ENCODE results near the gene TMEM201.

The TMEM201 gene

DNA sequence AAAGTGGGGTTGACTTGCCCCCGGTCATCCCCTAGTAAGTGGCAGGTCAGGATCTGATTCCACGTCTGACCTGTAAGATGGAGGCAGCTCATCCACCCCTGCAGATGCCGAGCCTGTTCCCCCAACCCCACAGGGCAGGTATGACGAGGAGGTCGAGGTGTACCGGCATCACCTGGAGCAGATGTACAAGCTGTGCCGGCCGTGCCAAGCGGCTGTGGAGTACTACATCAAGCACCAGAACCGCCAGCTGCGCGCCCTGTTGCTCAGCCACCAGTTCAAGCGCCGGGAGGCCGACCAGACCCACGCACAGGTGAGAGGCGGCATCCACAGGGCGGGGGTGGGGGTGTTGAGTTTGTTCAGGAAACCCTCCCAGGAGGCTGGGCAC is 9.6 kb downstream of the TMEM201 start:
- H3K27me3 ChIP-seq (ENCODE audit: insufficient read depth, low read depth), result no peaks in the 10 kb centered on the region
- no peak overlapping the region for H3K4me2 ChIP-seq
- TF ChIP-seq, protein P1, sequence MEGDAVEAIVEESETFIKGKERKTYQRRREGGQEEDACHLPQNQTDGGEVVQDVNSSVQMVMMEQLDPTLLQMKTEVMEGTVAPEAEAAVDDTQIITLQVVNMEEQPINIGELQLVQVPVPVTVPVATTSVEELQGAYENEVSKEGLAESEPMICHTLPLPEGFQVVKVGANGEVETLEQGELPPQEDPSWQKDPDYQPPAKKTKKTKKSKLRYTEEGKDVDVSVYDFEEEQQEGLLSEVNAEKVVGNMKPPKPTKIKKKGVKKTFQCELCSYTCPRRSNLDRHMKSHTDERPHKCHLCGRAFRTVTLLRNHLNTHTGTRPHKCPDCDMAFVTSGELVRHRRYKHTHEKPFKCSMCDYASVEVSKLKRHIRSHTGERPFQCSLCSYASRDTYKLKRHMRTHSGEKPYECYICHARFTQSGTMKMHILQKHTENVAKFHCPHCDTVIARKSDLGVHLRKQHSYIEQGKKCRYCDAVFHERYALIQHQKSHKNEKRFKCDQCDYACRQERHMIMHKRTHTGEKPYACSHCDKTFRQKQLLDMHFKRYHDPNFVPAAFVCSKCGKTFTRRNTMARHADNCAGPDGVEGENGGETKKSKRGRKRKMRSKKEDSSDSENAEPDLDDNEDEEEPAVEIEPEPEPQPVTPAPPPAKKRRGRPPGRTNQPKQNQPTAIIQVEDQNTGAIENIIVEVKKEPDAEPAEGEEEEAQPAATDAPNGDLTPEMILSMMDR (conservative IDR thresholded peaks at IDR 0.05; ENCODE audit: low read depth, low read length), result no peak
- H4K20me1 ChIP-seq (ENCODE audit: insufficient read depth), result peaks cover 2% of the 10 kb centered on the region; the same call in 1 of the 2 replicates
- no peak overlapping the region for H3K9ac ChIP-seq
- no peak overlapping the region for H3K27ac ChIP-seq
- H3K4me1 ChIP-seq (ENCODE audit: low read depth, poor library complexity, severe bottlenecking), result peaks cover 3% of the 10 kb centered on the region
- no peaks in the 10 kb centered on the region; the same call in 1 of the 2 replicates for H3K36me3 ChIP-seq (ENCODE audit: insufficient read depth)
- no peak overlapping the region for H2AFZ ChIP-seq (ENCODE audit: low read depth)
- no peak overlapping the region for H3K4me3 ChIP-seq (IDR thresholded peaks at IDR 0.05; ENCODE audit: insufficient read depth, low read depth, low read length)
- peaks cover 16% of the 10 kb centered on the region for H3K79me2 ChIP-seq (ENCODE audit: insufficient read depth, low read depth)

DNA sequence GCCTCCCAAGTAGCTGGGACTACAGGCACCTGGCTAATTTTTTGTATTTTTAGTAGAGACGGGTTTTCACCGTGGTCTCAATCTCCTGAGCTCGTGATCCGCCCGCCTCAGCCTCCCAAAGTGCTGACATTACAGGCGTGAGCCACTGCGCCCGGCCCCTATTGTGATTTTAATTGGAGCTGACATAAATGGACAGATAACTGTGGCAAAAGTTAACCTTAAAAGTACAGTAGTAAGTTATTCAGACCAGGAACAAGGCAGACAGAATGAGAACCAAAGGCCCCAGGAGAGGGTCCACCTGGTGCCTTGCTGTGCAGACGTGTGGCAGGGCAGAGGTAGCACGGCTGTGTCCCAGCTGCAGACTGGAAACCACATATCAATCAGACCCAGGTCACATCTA is 11.0 kb downstream of the TMEM201 start:
- Histone ChIP-seq H3K4me2 (no peak overlapping the region), H3K4me1 (ENCODE audit: low read depth, poor library complexity, severe bottlenecking) (no peaks in the 10 kb centered on the region), H3K4me3 (IDR thresholded peaks at IDR 0.05; ENCODE audit: insufficient read depth, low read depth, low read length) (no peak overlapping the region), H3K27me3 (ENCODE audit: insufficient read depth, low read depth) (no peaks in the 10 kb centered on the region), H3K36me3 (ENCODE audit: insufficient read depth) (no peaks in the 10 kb centered on the region; the same call in 1 of the 2 replicates), H2AFZ (ENCODE audit: low read depth) (no peak overlapping the region), H3K27ac (no peak overlapping the region), H3K79me2 (ENCODE audit: insufficient read depth, low read depth) (peaks cover 3% of the 10 kb centered on the region), H4K20me1 (ENCODE audit: insufficient read depth) (no peaks in the 10 kb centered on the region), H3K9ac (no peak overlapping the region)
- TF ChIP-seq, protein P1 (conservative IDR thresholded peaks at IDR 0.05; ENCODE audit: low read depth, low read length), result no peak

- H3K27ac ChIP-seq, result no peak overlapping the region
- no peaks in the 10 kb centered on the region for H4K20me1 ChIP-seq (ENCODE audit: insufficient read depth)
- no peaks in the 10 kb centered on the region for H3K79me2 ChIP-seq (ENCODE audit: insufficient read depth, low read depth)
- no peaks in the 10 kb centered on the region for H3K4me1 ChIP-seq (ENCODE audit: low read depth, poor library complexity, severe bottlenecking)
- H2AFZ ChIP-seq (ENCODE audit: low read depth), result no peak overlapping the region
- H3K27me3 ChIP-seq (ENCODE audit: insufficient read depth, low read depth), result no peaks in the 10 kb centered on the region
- no peak overlapping the region for H3K4me2 ChIP-seq
- TF ChIP-seq, protein P1 (conservative IDR thresholded peaks at IDR 0.05; ENCODE audit: low read depth, low read length), result no peak
- no peaks in the 10 kb centered on the region; the same call in 1 of the 2 replicates for H3K36me3 ChIP-seq (ENCODE audit: insufficient read depth)
- H3K4me3 ChIP-seq (IDR thresholded peaks at IDR 0.05; ENCODE audit: insufficient read depth, low read depth, low read length), result no peak overlapping the region
- H3K9ac ChIP-seq, result no peak overlapping the region
These were observed 12.4 kb downstream of the TMEM201 start for GRCh38 chr1:9600861-9601834.

DNA sequence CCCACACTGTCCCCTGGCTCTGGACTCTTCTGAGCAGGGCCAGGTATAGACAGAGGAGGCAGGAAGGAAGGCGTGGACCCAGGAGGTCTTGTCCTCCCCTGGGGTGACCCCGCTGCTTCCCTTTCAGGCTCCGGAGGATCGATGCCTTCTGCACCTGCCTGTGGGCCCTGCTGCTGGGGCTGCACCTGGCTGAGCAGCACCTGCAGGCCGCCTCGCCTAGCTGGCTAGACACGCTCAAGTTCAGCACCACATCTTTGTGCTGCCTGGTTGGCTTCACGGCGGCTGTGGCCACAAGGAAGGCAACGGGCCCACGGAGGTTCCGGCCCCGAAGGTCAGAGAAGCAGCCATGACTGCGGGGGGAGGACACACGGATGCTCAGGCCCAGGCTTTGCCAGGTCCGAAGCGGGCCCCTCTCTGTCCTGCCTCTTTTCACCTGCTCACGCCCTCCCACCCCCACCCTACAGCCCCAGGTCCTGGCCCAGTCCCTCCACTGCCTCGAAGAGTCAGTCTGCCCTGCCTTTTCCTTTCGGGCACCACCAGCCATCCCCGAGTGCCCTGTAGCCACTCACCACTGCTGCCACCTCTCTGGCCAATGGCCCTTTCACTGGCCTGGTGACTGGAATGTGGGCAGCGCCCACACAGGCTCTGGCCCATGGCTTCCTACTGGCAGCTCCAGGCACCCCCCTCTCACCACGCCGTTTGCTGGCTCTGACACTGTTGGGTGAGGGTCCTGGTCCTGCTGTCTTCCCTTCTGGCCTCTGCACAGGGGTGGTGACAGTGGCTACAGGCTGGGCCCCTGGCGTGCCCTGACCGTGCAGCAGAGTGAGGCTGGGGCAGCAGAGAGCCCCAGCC is 13.5 kb downstream of the TMEM201 start:
- no peaks in the 10 kb centered on the region for H3K27me3 ChIP-seq (ENCODE audit: insufficient read depth, low read depth)
- H3K9ac ChIP-seq, result no peak overlapping the region
- TF ChIP-seq, protein P1 (conservative IDR thresholded peaks at IDR 0.05; ENCODE audit: low read depth, low read length), result no peak
- no peak overlapping the region for H3K4me2 ChIP-seq
- no peak overlapping the region for H2AFZ ChIP-seq (ENCODE audit: low read depth)
- H4K20me1 ChIP-seq (ENCODE audit: insufficient read depth), result no peaks in the 10 kb centered on the region
- no peaks in the 10 kb centered on the region for H3K79me2 ChIP-seq (ENCODE audit: insufficient read depth, low read depth)
- no peak overlapping the region for H3K27ac ChIP-seq
- no peaks in the 10 kb centered on the region for H3K4me1 ChIP-seq (ENCODE audit: low read depth, poor library complexity, severe bottlenecking)
- H3K4me3 ChIP-seq (IDR thresholded peaks at IDR 0.05; ENCODE audit: insufficient read depth, low read depth, low read length), result no peak overlapping the region
- no peaks in the 10 kb centered on the region; the same call in 1 of the 2 replicates for H3K36me3 ChIP-seq (ENCODE audit: insufficient read depth)
